NCI-H2081 (cell line): ENCODE data around the gene CARD19.
"Not testable (repeated sequence)": the region's sequence is repeated elsewhere in the genome, so short reads cannot be mapped to it uniquely, and the experiment has no call there.

Source experiments
- DNase-seq, 2 experiments: peaks; one replicate each; lab custom pipeline; 2025; lab: John Stamatoyannopoulos, UW

The CARD19 gene

DNA sequence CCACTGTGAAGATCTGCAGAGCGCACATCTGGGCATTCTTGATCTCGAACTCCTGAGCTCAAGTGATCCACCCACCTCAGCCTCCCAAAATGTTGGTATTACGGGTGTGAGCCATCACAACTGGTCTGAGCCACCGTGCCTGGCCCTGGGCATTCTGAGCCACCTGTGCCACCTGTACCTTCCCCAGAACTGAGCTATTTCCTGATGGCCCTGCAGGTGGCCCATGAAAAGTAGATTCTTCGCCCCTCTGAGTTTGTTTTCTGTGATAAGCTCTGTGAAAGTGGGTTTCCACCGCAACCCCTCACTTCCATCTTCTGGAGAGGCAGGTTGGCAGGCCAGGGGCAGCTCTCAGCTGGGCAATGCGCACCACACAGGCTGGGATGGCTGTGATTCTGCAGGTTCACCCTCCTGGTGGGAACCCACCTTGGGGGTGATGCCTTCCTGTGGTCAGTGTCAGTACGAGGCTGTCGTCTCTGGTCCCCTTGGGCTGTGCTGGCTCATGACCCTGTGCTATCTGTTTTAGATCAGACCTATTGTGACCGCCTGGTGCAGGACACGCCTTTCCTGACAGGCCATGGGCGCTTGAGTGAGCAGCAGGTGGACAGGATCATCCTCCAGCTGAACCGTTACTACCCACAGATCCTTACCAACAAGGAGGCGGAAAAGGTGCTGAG lies 11.3 kb downstream of the CARD19 start:
- no peak for DNase-seq

DNA sequence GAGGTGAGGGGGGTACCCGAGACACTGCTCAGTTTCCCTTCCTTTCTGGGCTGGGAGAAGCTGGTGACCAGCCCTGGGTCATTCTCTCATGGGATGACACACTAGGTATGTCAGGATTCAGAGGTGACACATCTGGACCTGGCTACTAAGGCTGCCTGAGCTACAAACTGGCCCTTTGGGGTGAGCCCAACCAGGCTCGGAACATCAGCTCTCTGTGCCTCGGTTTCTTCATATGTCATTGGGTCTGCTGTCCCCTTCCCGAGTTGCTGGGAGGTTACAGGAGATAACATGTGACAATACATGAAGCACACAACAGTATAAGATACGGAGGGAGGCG lies 11.8 kb downstream of the CARD19 start:
- DNase-seq: no peak

GRCh38 chr9:93108291-93109041 lies 12.4 kb downstream of the CARD19 start:
- no peak for DNase-seq

GRCh38 chr9:93110311-93110855 lies 14.4 kb downstream of the CARD19 start:
- DNase-seq: no peak

GRCh38 chr9:93111001-93111370 lies 15.0 kb downstream of the CARD19 start:
- DNase-seq: no peak

DNA sequence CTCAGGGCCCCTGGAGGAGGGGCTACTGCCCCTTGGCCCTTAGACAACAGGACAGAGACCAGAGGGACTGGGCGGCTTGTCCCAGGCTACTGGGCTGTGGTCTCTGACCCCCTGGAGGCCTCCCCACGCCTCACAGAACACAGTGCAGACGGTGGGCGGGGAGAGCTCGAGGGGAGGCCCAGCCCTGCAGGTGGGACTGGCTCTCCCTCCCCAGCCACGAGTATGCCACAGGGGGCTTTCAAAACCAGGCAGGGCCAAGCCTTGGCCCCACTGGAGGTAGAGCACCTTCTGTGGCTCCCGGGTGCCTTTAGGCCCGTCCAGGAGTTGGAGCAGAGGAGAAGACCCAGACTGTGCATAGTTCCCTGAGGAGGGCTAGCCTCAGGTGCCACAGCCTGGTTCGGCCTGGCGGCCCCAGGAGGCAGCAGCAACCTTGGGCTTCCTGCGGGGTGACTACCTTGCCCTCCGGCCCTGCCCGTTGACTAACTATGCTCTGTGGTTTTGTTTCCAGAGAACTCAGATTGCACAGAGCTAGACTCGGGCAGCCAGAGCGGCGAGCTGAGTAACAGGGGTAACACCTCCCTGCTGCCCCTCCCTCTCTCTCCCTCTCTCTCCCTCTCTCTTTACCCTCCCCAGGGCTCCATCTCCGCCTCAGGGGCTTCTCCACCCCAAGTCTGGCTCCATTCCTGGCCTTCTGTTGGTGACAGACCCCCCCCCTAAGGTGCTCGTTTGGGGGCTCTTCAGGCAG lies 15.5 kb downstream of the CARD19 start:
- no peak for DNase-seq

DNA sequence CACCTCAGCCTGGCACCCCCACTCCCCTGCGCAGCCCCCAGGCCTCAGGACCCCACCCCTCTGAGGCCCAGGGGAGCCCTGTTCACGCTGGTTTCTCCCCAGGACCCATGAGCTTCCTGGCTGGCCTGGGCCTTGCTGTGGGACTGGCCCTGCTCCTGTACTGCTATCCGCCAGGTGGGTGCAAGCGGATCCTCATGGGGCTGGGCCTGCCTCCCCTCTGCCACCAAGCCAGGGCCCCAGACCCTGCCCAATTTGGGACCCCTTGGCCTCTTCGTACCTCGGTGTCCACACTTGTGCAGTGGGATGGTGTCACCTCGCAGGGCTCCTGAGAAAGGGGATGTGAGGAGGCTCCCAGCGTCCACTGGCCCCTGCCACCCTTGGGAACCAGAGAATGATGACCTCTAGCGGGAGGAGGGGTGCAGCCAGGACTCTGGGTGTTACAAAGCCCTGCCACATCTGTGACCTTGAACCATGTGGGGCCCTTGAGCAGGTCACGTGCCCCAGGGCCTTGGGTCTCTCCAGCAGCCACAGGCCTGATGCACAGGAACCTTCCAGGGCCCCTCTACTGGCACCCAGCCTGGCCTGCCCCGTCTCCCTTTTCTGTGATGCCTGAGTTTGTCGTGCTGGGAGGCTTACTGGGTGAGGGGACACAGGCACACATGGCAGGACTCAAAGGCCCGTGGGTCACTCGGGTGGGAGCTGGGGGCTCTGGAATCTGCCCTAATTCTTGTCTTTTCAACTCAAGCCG lies 16.3 kb downstream of the CARD19 start:
- no peak for DNase-seq

GRCh38 chr9:93112864-93113389 lies 16.9 kb downstream of the CARD19 start:
- no peak for DNase-seq

DNA sequence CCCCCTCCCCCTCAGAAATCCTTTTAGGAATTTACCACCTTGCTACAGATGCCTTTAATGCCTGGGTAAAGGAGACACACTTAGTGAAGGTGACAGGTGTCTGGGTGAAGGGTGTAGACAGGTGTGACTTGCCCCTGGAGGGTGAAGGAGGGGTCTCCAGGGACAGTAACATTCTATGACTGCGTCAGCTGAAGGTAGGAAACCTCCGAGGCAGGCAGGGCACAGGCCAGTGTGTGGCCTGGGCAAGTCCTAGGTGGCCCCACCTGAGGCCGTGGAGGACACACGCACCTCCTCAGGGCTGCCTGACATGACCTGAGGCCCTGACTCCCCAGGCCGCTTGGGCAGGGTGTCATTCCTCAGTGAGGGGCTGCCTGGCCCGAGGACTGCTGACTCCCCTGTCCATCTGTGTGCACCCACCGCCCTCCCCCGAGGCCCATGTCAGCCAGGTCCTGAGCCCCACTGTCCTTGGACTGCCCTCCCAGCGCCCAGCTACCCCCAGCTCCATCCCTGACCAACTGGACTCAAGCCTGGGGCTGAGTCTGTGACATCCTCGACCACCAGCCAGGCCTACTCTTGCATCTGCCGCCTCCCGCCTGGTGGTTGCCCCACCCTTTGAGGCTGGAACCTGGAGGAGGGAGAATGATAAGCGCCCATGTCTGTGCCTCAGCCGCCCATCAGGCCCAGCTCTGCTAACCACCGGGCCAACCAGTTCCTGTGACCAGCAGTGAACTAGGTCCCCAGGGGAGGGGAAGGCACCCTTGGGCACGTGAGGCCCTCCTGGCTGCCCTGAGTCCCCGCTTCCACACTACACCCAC lies 18.4 kb downstream of the CARD19 start:
- DNase-seq: no peak

GRCh38 chr9:93114984-93115335 lies 18.9 kb downstream of the CARD19 start:
- no peak for DNase-seq

DNA sequence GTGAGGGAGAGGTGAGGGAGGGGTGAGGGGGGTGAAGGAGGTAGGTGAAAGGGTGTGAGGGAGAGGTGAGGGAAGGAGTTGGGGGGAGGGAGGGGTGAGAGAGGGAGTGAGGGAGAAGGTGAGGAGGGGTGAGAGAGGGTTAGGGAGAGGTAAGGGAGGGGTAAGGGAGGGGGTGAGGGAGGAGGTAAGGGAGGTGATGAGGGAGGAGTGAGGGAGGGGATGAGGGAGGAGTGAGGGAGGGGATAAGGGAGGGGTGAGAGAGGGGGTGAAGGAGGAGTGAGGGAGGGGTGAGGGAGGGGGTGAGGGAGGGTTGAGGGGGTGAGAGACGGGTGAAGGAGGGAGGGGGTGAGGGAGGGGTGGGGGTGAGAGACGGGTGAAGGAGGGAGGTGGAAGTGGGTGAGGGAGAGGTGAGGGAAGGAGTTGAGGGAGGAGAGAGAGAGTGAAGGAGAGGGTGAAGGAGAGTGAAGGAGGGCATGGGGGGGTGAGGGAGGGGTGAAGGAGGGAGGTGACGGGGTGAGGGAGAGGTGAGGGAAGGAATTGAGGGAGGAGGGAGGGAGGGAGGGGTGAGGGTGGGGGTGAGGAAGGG lies 19.6 kb downstream of the CARD19 start:
- DNase-seq: no peak

- DNase-seq: no peak
These were observed 20.3 kb downstream of the CARD19 start for GRCh38 chr9:93116072-93116961.

DNA sequence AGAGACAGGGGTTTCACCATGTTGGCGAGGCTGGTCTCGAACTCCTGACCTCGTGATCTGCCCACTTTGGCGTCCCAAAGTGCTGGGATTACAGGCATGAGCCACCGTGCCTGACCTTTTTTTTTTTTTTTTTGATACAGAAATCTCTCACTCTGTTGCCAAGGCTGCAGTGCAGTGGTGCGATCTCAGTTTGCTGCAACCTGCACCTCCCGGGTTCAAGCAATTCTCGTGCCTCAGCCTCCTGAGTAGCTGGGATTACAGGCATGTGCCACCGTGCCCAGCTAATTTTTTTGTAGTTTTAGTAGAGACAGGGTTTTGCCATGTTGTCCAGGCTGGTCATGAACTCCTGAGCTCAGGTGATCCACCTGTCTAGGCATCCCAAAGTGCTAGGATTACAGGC lies 21.5 kb downstream of the CARD19 start:
- DNase-seq: not testable (repeated sequence)

- DNase-seq: no peak
These were observed 22.2 kb downstream of the CARD19 start for GRCh38 chr9:93117924-93118862.

DNA sequence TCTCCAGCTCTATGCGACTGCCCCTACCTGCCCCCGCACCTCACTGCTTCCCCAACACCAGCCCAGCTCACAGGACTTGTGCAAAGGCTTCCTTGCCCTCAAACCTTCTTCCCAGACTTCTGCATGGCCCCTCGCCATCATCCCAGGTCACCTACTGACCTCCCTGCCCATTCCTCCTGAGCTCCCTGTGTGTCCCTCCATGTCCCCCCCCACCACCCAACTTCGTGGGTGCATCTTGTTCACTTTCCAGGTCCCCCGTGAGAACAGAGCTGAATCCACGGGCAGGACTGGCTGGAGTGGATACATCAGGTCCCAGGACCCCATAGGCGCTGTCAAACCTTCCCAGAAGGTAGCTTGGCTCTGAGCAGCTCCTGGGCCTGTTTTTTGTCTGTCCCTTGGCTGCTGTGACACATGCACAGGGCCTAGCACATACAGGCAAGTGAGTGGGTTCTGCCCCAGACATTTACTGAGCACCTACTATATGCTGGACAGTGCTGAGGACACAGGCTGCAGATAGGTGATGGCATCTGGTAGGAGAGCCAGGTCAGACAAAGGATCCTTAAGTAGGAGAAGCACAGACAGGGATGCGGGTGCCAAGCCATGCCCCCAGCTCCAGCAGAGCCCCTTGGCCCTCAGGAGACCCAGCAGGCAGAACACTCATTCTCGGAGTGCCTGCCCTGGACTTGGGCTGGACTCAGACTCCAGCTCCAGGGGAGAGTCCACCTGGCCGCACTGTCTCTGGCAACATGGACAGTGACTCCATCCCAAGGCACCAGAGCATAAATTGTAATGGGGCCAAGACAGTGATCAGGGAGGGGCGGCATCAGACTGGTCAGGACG lies 23.1 kb downstream of the CARD19 start:
- no peak for DNase-seq

- DNase-seq: no peak
These were observed 23.6 kb downstream of the CARD19 start for GRCh38 chr9:93119703-93119952.

DNA sequence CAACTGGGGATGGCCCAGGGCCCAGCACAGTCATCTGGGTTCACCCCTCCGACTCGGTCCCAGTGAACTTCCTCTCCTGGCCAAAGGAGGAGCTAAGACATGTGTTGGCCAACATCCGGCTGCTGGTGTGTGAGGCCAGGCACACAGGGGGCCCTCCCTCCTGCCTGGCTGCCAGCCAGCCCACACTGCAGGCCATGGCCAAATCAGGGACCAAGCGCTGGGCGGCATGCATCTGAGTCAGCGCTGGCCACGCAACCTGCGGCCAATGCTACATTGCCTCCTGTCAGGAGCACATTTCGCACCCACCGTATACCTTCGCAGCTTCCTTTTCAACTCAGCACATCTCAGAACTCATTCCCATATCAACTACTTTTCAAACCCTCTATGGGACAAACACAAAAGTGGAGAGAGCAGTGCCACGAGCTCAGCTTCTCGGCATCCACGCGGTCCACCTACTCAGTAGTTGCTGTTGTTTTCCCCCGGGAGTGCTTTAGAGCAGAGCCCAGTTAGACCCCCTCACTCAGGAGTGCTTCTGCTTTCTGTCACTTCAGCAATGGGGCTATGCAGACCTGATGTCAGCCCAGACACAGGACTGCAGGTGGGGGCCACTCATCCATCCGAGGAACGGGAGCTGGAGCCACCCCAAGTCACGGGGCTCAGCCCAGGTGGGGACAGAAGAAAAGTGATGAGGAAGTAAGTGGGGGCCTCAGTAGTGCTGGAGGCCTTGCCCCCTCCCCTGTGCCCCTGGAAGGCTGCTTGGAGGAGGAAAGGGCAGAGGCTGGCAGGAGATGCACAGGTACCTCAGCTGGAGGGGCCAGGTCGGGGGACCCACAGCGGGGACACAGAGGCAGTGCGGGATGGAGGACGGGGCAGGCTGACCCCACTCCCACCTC lies 24.2 kb downstream of the CARD19 start:
- DNase-seq: no peak
